T-helper 22 cell (primary cell): ENCODE data around the gene CNTNAP2.

Experiments
- DNase-seq: peaks from one replicate; pipeline ENCODE4 v3.0.0-alpha.2; 2020; ENCODE audit warnings: low read depth

CNTNAP2 gene

DNA sequence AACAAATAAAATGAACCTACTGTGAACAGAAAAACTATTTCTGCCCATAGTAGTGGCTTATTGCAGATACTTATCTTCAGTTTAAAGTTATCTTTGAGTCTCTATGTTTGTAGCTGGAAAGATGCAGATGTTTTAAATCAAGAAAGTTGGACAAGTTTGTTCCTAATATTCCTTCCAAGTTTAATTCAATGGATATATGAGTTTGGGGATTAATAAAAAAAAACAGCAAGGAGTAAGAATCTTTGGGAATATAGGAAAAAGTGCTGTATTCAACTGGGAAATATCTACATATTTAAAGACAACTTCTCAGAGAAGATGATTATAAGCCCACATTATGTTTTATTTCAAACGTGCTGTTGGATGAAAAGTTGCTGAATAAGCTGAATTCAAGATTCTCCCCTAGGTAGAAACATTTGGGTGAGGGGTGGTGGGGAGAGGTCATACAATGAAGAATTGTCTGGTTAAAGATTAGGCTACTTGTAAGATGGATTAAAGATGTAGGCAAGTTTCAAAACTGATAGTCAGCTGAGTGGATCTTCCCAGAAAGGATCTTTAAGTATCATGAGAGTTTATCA lies 1135.2 kb downstream of the CNTNAP2 start:
- DNase-seq, result no peak

DNA sequence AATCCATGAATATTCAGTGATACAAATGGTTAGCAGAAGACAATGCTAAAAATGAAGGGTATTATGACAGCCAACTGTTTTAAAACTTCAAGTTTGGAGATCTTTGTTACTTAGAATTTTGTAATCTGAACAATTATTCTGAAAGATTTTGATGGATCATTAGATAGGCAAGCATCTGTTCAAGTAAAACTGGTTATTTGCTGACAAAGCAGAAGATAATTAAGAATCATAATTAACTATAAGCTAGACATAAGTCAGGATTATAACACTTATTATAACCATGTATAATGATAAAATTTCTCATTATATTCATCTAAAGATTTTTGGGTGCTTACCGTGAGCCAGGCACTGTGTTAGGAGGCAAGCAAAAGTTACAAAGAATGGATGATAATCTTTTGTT lies 1145.1 kb downstream of the CNTNAP2 start:
- no peak for DNase-seq

DNA sequence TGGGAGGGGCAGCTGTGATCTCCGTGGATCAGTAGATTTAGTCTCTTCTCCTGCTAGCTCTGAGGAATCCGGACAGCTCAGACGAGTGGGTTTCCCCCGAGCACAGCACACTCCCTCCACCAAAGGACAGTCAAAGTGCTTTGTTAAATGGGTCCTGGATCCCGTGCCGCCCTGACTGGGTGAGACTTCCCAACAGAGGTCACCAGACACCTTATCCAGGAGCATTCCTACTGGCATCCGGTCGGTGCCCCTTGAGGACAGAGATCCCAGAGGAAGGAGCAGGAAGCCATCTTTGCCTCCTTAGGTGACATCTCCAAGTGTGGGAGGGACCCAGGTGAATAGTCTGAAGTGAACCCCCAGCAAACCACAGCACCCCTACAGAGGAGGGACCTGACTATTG lies 1148.9 kb downstream of the CNTNAP2 start:
- no peak for DNase-seq

DNA sequence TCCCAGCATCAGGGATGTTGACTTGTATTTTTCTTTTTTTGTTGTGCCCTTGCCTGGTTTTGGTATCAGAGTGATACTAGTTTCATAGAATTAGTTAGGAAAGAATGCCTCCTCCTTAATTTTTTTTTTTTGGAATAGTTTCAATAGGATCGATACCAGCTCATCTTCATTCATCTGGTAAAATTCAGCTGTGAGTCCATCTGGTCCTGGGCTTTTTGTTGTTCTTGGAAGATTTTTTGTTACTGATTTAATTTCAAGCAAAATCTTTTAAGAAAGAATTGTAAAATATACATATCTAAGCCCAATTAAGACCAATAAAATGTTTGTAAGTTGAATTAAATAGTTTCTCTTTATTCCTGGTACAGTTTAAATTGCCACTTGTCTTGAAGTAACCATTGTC lies 1159.5 kb downstream of the CNTNAP2 start:
- DNase-seq, result no peak

DNA sequence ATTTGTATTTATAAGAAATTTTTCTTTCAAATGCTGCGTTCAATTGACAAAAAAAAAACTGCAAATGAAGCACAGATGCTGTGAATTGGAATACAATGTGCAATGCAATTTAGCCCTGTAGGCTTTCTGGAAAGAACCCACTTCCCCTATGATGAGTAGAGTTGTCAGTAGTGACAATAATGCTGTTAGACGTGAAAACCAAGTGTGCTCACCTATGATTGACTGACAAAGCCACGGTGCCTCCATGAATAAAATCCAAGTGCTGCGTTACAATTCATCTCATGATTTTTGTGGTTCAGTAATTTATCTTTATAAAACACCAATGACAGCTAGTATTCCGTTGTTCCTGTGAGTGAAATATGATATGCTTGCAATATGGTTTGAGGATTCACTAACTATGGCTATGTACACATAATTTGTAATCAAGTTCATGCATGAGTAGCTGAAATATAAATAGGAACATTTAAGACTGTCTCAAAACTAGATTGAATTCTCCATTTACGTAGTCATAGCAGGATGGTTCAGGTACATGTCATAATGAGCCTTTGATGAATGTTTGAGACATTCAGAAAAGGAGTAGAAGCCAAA lies 1160.3 kb downstream of the CNTNAP2 start:
- no peak for DNase-seq

DNA sequence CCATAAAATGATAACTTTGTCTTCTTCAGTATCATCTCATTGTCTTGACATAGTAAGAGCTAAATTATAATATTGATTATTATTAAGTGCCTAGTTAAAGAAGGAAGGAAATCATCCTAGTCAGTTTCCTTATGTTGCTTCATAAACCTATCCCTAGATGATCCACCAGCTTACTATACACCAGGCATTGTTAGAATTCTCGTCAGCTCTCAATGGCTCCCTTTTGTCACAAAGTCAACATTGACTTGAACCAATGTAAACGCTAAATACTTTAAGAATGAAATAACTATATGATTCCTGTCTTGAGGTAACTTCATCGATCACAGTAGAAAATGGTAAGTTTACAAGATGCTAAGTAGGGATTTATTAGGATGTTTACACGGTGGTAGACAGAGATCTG lies 1162.9 kb downstream of the CNTNAP2 start:
- no peak for DNase-seq

DNA sequence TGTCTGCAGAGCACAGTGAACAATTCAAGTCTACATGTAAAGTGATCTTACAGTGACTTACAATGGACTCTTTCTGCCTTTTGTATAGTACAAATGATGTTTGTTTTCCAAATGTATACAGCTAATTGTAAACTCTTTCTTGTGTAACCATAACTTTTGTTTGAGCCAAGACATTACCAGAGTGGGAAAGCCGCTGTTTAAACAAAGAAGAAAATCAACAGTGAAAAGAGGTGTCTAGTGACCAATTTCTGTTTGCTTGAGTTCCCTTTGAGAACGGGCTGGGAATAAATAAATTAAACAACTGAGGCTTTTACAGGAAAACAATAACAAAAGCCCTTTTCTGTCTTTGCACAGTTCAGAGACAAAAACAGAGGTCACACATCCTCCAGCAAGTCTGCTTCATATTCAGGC lies 1163.4 kb downstream of the CNTNAP2 start:
- no peak for DNase-seq

DNA sequence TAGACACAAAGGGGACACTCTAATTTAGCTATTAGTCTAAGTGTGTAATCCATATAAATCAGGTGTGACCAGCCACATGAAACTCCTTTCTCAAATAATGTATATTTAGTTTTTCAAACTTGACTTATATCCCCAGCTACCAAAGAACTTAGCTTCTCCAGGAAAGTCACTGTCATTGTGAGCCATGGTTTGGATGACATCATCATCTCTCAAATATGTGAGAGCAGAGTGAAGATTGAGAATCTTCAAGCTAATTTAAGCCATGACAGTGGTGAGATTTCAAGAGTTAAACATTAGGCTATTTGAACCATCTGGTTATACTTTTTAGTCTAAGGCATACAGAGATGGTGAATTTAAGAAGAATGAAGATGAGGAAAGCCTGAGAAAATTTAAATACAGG lies 1165.6 kb downstream of the CNTNAP2 start:
- DNase-seq, result no peak

DNA sequence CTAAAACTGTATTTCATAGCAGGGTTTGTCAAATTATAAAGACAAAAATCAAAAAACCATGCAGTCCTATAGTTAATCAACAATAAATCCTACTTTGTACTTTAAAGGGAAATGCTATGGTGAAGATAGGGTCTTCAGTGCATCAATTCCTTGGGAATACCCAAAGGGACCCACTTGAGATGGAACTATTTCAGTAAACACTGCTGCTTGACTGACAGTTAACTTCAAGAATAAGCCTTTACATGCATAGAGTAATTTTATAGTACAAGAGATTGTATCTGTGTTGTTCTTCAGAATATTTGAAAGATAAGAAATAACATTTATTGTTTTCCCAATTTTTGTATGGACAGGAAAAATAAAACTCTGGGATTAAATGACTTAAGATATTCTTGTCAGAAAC lies 1179.6 kb downstream of the CNTNAP2 start:
- no peak for DNase-seq

DNA sequence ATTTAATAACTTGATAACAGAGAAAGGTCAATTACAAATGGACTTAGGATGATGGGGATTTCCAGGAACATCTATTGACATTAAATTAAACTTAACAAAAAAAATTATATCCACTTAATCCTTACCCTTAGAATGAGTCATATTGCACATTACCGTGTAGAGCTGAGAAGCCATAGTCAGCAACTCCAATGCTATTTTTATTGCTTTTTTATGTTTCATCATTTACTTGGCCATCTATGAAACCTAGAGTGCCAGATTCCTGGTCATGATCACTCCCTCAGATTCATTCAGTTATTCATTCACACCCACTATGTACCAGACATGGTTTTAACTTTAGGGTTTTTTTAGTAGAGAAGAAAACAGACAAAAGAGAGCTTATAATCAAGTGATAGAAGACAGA lies 1180.4 kb downstream of the CNTNAP2 start:
- DNase-seq, result no peak

DNA sequence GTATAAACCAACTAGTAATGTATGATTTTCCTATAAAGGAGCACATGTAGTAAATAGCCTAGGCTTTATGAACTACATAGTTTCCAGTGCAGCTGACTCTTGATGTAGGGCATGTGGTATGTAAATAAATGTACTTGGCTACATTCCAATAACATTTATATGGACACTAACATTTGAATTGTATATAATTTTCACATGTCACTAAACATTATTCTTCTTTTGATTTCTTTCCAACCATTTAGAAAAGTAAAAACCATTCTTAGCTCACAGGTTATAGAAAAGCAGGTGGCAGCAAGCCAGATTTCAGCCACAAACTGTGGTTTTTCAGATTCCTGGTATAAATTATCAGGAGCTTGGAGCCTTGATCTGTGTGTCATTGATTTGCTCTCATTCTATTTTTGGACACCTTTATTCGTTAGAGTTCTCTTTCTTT lies 1182.0 kb downstream of the CNTNAP2 start:
- DNase-seq, result no peak

DNA sequence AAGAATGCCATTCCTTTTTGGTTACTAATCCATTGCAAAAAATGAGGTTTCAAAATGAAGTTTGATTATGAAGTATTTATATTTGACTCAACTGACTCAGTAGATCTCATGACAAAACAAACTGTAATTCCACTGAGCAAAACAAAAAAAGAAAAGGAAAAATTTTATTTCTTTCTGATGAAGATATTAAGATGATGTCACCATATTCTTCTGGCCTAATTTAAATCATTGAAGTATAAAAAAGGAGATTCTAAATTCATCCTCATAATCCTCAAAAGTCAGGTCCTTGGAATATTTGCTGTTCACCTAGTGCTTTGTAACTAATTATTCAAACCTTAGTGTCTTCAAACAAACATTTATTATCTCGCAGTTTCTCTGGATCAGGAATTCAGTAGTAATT lies 1183.7 kb downstream of the CNTNAP2 start:
- DNase-seq, result no peak

DNA sequence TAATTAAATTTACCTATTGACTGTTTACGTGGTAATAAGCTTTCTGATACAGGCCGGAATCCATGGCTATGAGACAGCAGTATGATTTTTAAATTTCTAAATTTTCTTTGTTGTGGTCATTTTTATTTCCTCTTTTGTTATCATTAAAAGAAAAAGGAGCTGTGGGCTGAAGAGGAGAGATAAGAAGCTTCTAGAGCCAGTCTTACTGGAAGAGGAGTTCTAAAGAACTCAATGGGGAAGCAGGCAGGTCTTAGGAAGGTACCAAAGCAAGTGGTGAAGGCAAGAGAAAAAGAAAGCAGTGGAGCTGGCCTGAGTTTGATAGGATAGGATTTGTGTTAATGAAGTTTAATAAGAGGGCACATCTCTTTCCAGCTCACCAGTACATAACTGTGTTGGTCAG lies 1187.8 kb downstream of the CNTNAP2 start:
- no peak for DNase-seq

DNA sequence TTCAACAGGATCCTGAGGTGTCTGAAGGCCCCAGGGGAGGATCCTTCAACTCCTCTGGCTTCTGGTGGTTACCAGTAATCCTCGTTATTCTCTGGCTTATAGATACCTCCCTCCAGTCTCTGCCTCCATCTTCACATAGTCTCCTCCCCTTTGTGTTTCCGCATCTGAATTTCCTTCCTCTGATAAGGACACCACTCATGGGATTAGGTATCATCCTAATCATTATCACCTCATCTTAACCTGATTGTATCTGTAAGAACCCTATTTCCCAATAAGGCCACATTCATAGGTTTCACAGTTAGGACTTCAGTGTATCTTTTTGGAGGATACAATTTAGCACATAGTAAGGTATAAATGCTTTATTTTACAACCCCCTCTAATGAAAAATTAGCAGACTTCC lies 1189.2 kb downstream of the CNTNAP2 start:
- DNase-seq, result no peak

DNA sequence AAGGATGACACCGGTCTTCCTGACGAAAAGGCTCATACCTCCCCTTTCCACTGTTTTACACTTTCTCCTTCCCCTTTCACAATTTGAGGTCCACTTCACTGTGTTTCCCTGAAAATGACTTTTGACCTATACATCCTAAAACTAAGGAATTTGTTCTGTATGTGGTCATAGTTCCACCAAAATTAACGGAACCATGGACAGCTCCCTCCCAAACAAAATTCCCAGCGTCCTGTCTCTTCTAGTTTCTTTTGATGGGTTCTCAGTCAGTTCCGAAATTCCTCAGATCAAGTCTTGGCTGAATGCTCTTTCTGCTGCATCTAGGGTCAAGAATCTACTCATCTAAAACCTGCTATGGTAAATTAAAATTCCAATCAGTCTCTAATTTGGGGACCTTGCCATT lies 1191.9 kb downstream of the CNTNAP2 start:
- no peak for DNase-seq

DNA sequence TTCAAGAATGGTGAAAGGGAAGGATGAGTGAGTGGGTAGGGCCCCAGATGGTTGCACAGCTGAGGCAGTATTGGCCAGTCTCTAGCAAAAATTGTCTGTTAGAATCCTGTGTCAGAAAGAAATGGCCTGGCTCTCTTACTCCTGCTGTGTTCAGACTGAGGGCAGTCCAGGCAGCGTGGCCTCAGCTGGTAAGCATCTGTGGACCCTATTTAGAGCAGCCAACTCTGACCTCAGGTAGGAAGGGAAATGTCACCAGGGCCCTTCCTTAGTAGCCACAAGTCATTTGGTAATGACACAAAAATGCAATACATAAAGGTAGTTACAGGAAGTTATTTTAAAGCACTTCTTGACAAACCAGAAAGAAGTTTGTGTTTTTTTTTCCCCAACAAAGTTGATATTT lies 1194.7 kb downstream of the CNTNAP2 start:
- no peak for DNase-seq

DNA sequence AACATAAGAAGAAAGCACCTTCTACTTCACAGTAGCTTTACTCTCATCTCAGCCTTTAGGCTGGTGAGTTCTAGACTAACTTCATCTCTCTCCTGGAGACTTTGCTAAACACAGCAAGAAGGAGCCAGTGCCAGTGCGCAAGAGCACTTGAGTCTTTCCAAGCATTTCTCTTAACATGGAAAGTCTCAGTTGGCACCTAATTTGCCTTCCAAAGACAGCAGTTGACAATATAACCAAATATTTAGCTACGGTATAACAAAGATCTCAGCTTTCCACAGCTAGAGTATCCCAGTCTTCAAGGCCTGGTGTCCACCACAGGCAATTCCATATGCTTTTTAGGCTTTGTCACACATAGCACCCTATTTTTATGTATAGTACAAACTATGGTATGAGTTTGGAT lies 1204.9 kb downstream of the CNTNAP2 start:
- DNase-seq, result no peak

DNA sequence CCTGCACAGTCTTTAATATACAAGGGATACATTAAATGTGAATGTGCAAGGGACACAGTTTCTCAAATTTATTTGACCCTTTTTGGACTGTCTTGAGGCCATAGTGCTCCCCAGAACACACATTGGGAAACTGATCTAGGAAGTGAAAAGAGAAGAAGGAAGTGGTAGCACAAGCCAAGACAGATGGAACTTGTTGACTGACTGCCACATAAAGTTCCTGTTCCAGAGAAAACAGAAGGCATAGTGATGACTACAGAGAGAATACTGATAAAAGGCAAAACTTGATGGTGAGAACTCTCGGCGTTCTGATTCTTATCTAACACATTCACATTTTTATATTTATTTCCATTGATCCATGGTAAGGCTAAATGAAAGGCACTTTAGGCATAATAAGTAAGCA lies 1216.4 kb downstream of the CNTNAP2 start:
- DNase-seq, result no peak

DNA sequence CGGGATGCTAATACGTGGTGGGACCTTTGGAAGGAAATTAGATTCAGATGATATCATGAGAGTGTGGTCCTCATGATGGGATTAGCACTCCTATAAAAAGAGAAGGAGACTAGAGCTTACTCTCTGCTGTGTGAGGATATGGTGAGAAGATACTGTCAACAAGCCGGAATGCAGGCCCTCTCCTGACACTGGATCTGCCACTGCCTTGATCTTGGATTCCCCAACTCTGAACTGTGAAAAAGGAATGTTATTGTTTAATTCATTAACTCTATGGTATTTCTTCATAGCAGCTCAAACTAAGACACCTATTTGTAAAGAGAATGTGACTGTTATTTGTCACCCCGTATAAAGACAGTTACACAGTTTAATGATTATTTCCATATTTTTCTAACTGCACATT lies 1246.5 kb downstream of the CNTNAP2 start:
- DNase-seq, result no peak

DNA sequence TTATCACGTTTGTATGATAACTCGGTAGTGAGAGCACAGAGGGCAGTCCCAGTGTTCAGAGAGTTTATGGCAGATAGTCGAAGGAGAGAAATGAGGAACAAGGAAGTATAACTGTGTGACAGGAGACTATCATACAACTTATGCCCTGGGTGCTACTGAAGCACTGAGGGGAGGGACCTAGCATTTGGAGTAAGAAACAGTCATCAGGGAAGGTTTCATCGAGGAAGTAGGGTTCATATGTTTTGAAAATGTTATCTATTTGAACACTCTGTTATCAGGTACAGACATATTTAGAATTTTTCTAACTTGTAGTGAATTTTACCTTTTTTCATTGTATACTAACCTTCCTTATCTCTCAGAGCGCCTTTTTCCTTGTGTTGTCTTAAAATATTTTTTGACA lies 1259.6 kb downstream of the CNTNAP2 start:
- DNase-seq, result no peak

DNA sequence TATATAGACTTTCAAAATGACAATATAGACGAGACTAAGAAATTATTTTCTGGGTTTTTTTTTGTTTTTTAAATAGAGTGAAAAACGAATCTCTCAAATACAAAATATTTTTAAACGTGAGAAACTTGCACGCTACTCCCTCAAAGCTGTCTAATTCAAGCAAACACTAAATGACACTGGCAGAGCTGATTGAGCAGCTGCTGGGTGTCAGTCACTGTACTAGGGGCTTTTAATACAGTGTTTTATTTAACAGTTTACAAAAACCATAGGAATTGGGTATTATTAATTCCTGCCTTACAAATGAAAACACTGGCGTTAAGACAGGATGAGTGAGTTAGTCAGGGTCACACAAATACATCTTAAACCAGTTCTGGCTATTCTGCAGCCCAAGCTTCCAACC lies 1264.3 kb downstream of the CNTNAP2 start:
- no peak for DNase-seq

DNA sequence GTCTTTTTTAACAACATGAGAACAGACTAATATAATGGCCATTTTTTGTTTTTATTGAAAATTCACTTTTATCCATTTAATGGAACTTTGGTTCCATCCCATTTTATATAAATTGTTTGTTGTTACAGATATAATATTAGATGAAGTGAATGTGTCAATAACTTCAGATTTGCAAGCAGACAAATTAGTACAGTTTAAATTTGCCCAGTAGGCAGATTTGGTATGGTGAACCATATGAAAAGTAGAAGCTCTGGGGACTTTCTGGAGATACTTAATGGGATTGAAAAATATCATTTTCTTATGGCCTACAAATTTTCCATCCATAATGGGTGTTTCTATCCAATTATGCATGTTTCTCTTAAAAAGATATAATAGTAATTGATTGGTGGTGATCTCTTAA lies 1277.7 kb downstream of the CNTNAP2 start:
- DNase-seq, result no peak

DNA sequence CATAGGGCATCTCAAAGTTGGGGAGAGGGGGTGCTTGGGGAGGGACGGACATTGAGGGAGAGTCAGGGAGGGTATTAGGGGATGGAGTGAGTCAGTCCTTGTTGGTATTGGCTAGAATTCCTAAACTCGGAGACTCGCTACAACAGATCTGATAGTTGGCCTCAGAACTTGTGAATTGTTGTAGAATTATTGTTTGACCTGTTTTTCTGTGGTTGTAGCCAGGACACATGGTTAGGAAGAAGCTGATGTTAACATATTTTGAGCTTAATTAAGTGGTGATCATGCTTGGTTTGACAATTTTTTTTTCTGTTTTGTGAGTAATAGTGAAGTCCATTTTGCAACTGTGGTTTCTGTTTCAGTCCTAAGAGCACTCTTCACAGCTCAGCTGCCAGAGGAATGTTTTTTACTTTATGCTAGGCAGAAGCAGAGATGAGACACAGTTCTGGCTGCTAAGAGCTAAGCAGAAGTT lies 1283.7 kb downstream of the CNTNAP2 start:
- no peak for DNase-seq

DNA sequence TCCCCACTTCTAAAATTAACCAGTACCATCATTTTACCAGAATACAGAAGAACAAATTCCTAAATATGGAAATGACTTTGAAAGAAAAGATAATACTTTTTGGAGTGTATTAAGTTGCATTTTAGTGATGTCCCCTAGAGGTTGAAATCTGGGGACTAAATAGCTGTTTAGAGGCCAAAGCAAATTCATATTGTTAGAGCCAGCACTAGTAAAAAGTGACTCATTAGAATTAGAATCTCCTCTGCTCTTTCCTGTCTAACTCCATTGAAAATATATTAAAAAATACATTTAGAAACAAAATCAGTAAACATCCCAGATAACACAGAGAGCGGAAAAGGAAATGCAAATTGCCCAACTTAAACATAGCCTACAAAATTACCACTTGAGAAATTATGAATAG lies 1284.3 kb downstream of the CNTNAP2 start:
- no peak for DNase-seq
